BLaER1 (cell line): ENCODE data around the gene ANXA10.

Experiments used
- H3K27ac ChIP-seq: shearing (Covaris generic); formaldehyde crosslinking; 2 replicates; pipeline ENCODE4 v1.8.1; 2022
- H3K27me3 ChIP-seq: shearing (Covaris generic); formaldehyde crosslinking; 2 replicates; pipeline ENCODE4 v1.8.1; 2022
- H3K36me3 ChIP-seq: shearing (Covaris generic); formaldehyde crosslinking; 2 replicates; pipeline ENCODE4 v1.8.1; 2022
- H3K4me1 ChIP-seq: shearing (Covaris generic); formaldehyde crosslinking; 2 replicates; pipeline ENCODE4 v1.8.1; 2022
- H3K4me2 ChIP-seq: shearing (Covaris generic); formaldehyde crosslinking; 2 replicates; pipeline ENCODE4 v1.8.1; 2022
- H3K4me3 ChIP-seq: shearing (Covaris generic); formaldehyde crosslinking; 2 replicates; pipeline ENCODE4 v1.8.1; 2022
- H3K9ac ChIP-seq: shearing (Covaris generic); formaldehyde crosslinking; 2 replicates; pipeline ENCODE4 v1.8.1; 2022
- H3K9me3 ChIP-seq: shearing (Covaris generic); formaldehyde crosslinking; 2 replicates; pipeline ENCODE4 v1.8.1; 2022
- H4K20me1 ChIP-seq: shearing (Covaris generic); formaldehyde crosslinking; 2 replicates; pipeline ENCODE4 v1.8.1; 2022
- Cebpa-rat ChIP-seq: shearing (Covaris generic); IDR thresholded peaks from 2 replicates; pipeline ENCODE4 v1.8.1; 2022

The ANXA10 gene

DNA sequence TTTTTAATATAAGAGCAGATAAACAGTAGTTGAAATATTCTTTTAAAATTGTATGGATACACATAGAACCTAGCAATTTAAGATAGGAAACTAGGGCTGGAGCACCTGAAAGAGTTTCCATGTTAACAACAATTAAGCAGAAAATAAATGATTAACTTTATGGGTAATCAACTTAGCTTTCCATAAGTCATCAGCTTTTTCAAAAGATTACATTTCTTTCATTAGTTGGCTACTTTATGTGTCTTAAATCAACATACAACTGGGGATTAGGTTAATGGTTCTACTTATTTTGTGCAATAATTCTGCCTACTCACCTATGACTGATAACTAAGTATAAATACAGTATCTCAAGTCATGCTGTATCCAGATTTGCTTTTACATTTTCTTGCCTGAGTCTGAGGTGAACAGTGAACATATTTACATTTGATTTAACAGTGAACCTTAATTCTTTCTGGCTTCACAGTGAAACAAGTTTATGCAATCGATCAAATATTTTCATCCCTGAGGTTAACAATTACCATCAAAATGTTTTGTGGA is at the start of gene ANXA10:
Gene ANXA10, plus strand, starts transcription at position 362 of the 537 bp plus-strand sequence. Its CDS starts 164 bp downstream, at position 526.
- Histone ChIP-seq H3K9me3 (peaks cover 8% of the 10 kb centered on the region), H3K36me3 (no peaks in the 10 kb centered on the region), H3K4me3 (no peak within 1 kb of the TSS), H3K9ac (no peak within 1 kb of the TSS), H3K4me2 (no peak within 1 kb of the TSS), H3K4me1 (no peaks in the 10 kb centered on the region), H3K27me3 (no peaks in the 10 kb centered on the region), H4K20me1 (no peaks in the 10 kb centered on the region), H3K27ac (no peak within 1 kb of the TSS)
- no peak for TF ChIP-seq Cebpa-rat

GRCh38 chr4:168045354-168045753 is 47.0 kb upstream of the ANXA10 start:
- H3K4me3 ChIP-seq = no peak overlapping the region
- H3K4me2 ChIP-seq = no peak overlapping the region
- H3K36me3 ChIP-seq = no peaks in the 10 kb centered on the region
- no peak overlapping the region for H3K9ac ChIP-seq
- no peaks in the 10 kb centered on the region for H4K20me1 ChIP-seq
- no peak overlapping the region for H3K27ac ChIP-seq
- no peaks in the 10 kb centered on the region for H3K27me3 ChIP-seq
- peaks cover 21% of the 10 kb centered on the region for H3K9me3 ChIP-seq
- no peaks in the 10 kb centered on the region for H3K4me1 ChIP-seq
- no peak for TF ChIP-seq Cebpa-rat

DNA sequence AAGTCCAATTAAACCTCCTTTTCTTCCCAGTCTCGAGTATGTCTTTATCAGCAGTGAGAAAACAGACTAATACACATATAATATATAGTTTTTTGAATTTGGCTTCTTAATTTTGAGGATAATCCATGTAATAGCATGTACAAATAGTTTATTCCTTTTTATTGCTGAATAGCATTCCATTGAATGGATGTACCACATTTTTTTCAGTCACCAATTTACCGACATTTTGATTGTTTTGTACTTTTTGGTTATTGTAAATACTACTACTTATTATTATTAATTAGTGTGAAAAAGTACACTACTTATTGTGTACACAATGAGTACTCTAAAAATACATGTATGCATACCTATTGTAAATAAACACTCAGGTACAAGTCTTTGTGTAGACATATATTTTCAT is 42.3 kb upstream of the ANXA10 start:
- Histone ChIP-seq H3K9me3 (peaks cover 21% of the 10 kb centered on the region), H3K4me1 (no peaks in the 10 kb centered on the region), H3K4me2 (no peak overlapping the region), H4K20me1 (no peaks in the 10 kb centered on the region), H3K4me3 (no peak overlapping the region), H3K36me3 (no peaks in the 10 kb centered on the region), H3K9ac (no peak overlapping the region), H3K27me3 (no peaks in the 10 kb centered on the region), H3K27ac (no peak overlapping the region)
- no peak for TF ChIP-seq Cebpa-rat

DNA sequence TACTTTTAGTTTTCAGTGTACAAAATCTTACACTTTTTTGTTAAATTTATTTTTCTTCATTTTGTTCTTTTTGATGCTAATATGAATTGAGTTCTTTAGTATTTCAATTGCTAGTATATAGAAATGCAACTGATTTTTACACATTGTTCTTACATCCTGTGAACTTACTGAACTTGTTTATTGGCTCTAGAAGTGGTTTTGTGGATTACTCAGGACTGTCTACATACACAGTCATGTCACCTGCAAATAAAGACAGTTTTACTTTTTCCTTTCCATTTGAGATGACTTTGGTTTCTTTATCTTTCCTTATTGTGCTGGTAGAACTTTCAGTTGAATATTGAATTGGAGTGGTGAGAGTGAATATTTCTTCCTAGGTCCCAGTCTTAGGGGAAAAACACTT is 40.8 kb upstream of the ANXA10 start:
- H3K27me3 ChIP-seq = no peaks in the 10 kb centered on the region
- H3K4me2 ChIP-seq = no peak overlapping the region
- H3K4me1 ChIP-seq = no peaks in the 10 kb centered on the region
- no peak overlapping the region for H3K27ac ChIP-seq
- no peaks in the 10 kb centered on the region for H4K20me1 ChIP-seq
- no peak overlapping the region for H3K4me3 ChIP-seq
- H3K9me3 ChIP-seq = peaks cover 21% of the 10 kb centered on the region
- H3K9ac ChIP-seq = no peak overlapping the region
- H3K36me3 ChIP-seq = no peaks in the 10 kb centered on the region
- TF ChIP-seq Cebpa-rat = no peak

DNA sequence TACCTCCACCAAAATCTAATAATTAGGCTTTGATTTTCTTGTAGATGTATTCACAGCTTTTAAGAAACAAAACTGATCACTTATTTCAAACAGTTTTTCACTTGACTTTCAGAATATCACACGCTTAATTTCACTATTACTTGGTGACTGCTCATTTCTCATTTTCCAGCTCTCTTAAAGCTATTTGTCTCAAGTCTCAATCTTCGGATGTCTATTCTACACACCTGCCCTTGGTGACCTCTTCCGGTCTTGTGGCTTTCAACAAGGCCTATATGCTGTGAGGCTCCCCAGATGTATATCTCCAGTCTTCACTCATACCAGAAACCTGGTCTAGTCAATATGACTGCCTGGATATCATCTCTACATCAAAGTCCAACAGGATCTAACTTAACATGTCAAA is 34.9 kb upstream of the ANXA10 start:
- H3K9ac ChIP-seq = no peak overlapping the region
- H3K4me3 ChIP-seq = no peak overlapping the region
- H4K20me1 ChIP-seq = no peaks in the 10 kb centered on the region
- H3K9me3 ChIP-seq = no peaks in the 10 kb centered on the region
- no peaks in the 10 kb centered on the region for H3K36me3 ChIP-seq
- H3K4me2 ChIP-seq = no peak overlapping the region
- no peak overlapping the region for H3K27ac ChIP-seq
- no peaks in the 10 kb centered on the region for H3K27me3 ChIP-seq
- no peaks in the 10 kb centered on the region for H3K4me1 ChIP-seq
- TF ChIP-seq Cebpa-rat = no peak

GRCh38 chr4:168059251-168059650 is 33.1 kb upstream of the ANXA10 start:
- Histone ChIP-seq H3K27ac (no peak overlapping the region), H3K4me3 (no peak overlapping the region), H3K9ac (no peak overlapping the region), H3K4me1 (no peaks in the 10 kb centered on the region), H4K20me1 (no peaks in the 10 kb centered on the region), H3K27me3 (no peaks in the 10 kb centered on the region), H3K36me3 (no peaks in the 10 kb centered on the region), H3K9me3 (no peaks in the 10 kb centered on the region), H3K4me2 (no peak overlapping the region)
- no peak for TF ChIP-seq Cebpa-rat

- no peak overlapping the region for H3K4me2 ChIP-seq
- no peaks in the 10 kb centered on the region for H4K20me1 ChIP-seq
- H3K27ac ChIP-seq = no peak overlapping the region
- no peak for TF ChIP-seq Cebpa-rat
- H3K36me3 ChIP-seq = no peaks in the 10 kb centered on the region
- H3K9ac ChIP-seq = no peak overlapping the region
- H3K9me3 ChIP-seq = no peaks in the 10 kb centered on the region
- no peaks in the 10 kb centered on the region for H3K4me1 ChIP-seq
- H3K4me3 ChIP-seq = no peak overlapping the region
- H3K27me3 ChIP-seq = no peaks in the 10 kb centered on the region
These were observed 29.3 kb upstream of the ANXA10 start for GRCh38 chr4:168063031-168063430.

- Histone ChIP-seq H3K27me3 (no peaks in the 10 kb centered on the region), H3K4me3 (no peak overlapping the region), H3K4me1 (no peaks in the 10 kb centered on the region), H4K20me1 (no peaks in the 10 kb centered on the region), H3K36me3 (no peaks in the 10 kb centered on the region), H3K9me3 (no peaks in the 10 kb centered on the region), H3K27ac (no peak overlapping the region), H3K4me2 (no peak overlapping the region), H3K9ac (no peak overlapping the region)
- no peak for TF ChIP-seq Cebpa-rat
These were observed 21.4 kb upstream of the ANXA10 start for GRCh38 chr4:168070903-168071302.

GRCh38 chr4:168071304-168071703 is 21.0 kb upstream of the ANXA10 start:
- Histone ChIP-seq H3K27me3 (no peaks in the 10 kb centered on the region), H3K9me3 (no peaks in the 10 kb centered on the region), H4K20me1 (no peaks in the 10 kb centered on the region), H3K9ac (no peak overlapping the region), H3K4me2 (no peak overlapping the region), H3K4me3 (no peak overlapping the region), H3K36me3 (no peaks in the 10 kb centered on the region), H3K27ac (no peak overlapping the region), H3K4me1 (no peaks in the 10 kb centered on the region)
- TF ChIP-seq Cebpa-rat = no peak

- Histone ChIP-seq H3K27ac (no peak overlapping the region), H3K4me2 (no peak overlapping the region), H4K20me1 (no peaks in the 10 kb centered on the region), H3K9ac (no peak overlapping the region), H3K27me3 (no peaks in the 10 kb centered on the region), H3K4me1 (no peaks in the 10 kb centered on the region), H3K9me3 (no peaks in the 10 kb centered on the region), H3K4me3 (no peak overlapping the region), H3K36me3 (no peaks in the 10 kb centered on the region)
- no peak for TF ChIP-seq Cebpa-rat
These were observed 17.5 kb upstream of the ANXA10 start for GRCh38 chr4:168074861-168075260.
